ENCODE measurements around the gene PDE6B. TPM values are rescaled to one million over a fixed set of nuclear protein-coding genes. Genes with fewer than 3 reads are reported as not detected.

The PDE6B gene
- total RNA-seq, 4 donors from 2014 or later = not detected

- H3K4me1 ChIP-seq = peaks cover 37 to 54% of the 10 kb centered on the region in 2 donors
- DNase-seq = peak in 1 of 2 donors; percentile 49
- in situ Hi-C loops (cut with MboI; ENCODE audit: low sequenced_read_pairs in 4 of 4) (loop anchor here in 1 of 4 donors (10.0 kb wide), 1 partner anchor 107 kb away; no protein-coding TSS in a partner anchor), intact Hi-C loops (cut with DNase I; ENCODE audit: low total_unique reads) (loop anchor here (10.0 kb wide), 1 partner anchor 183 kb away; the partner anchor contains the start of genes PIGG and ZNF721)
- H3K27me3 ChIP-seq = peaks cover 0 to 21% (median 6%) of the 10 kb centered on the region in 3 donors
- H3K36me3 ChIP-seq = peaks cover 0 to 3% of the 10 kb centered on the region in 2 donors
- H3K4me3 ChIP-seq = no peak overlapping the region
- TF ChIP-seq CTCF (IDR thresholded peaks at IDR 0.05 in 4 of 5, conservative IDR thresholded peaks at IDR 0.05 in 1 of 5) (no peak), POLR2A (IDR thresholded peaks at IDR 0.05) (no peak)
- H3K9me3 ChIP-seq = no peaks in the 10 kb centered on the region
- ATAC-seq = no peak
- peak overlapping the region in 2 of 4 donors; percentile 96 to 99 for H3K27ac ChIP-seq
Measured at GRCh38 chr4:677431-678293, 52.3 kb downstream of the PDE6B start.

GRCh38 chr4:678331-679103 is 53.1 kb downstream of the PDE6B start:
- no peaks in the 10 kb centered on the region for H3K9me3 ChIP-seq
- H3K4me1 ChIP-seq = peaks cover 29 to 51% of the 10 kb centered on the region in 2 donors
- TF ChIP-seq CTCF (IDR thresholded peaks at IDR 0.05 in 4 of 5, conservative IDR thresholded peaks at IDR 0.05 in 1 of 5) (no peak), POLR2A (IDR thresholded peaks at IDR 0.05) (no peak)
- no peak overlapping the region for H3K4me3 ChIP-seq
- H3K27ac ChIP-seq = no peak overlapping the region
- intact Hi-C loops (cut with DNase I; ENCODE audit: low total_unique reads) = loop anchor here (10.0 kb wide), 1 partner anchor 184 kb away; the partner anchor contains the start of genes PIGG and ZNF721
- in situ Hi-C loops (cut with MboI; ENCODE audit: low sequenced_read_pairs in 4 of 4) = loop anchor here in 1 of 4 donors (10.0 kb wide), 1 partner anchor 106 kb away; no protein-coding TSS in a partner anchor
- DNase-seq = no peak
- H3K36me3 ChIP-seq = no peaks in the 10 kb centered on the region
- H3K27me3 ChIP-seq = peaks cover 0 to 21% (median 6%) of the 10 kb centered on the region in 3 donors
- ATAC-seq = no peak

- Histone ChIP-seq H3K27me3 (peaks cover 0 to 21% (median 6%) of the 10 kb centered on the region in 3 donors), H3K9me3 (no peaks in the 10 kb centered on the region), H3K4me1 (peaks cover 28 to 50% of the 10 kb centered on the region in 2 donors), H3K4me3 (no peak overlapping the region), H3K27ac (no peak overlapping the region), H3K36me3 (no peaks in the 10 kb centered on the region)
- ATAC-seq (no peak), DNase-seq (no peak)
- no peak for TF ChIP-seq POLR2A (IDR thresholded peaks at IDR 0.05)
- TF ChIP-seq CTCF (IDR thresholded peaks at IDR 0.05 in 4 of 5, conservative IDR thresholded peaks at IDR 0.05 in 1 of 5) = no peak
- in situ Hi-C loops (cut with MboI; ENCODE audit: low sequenced_read_pairs in 4 of 4) (loop anchor here in 1 of 4 donors (10.0 kb wide), 1 partner anchor 106 kb away; no protein-coding TSS in a partner anchor), intact Hi-C loops (cut with DNase I; ENCODE audit: low total_unique reads) (loop anchor here (10.0 kb wide), 1 partner anchor 184 kb away; the partner anchor contains the start of genes PIGG and ZNF721)
Measured at GRCh38 chr4:679104-679481, 53.7 kb downstream of the PDE6B start.

GRCh38 chr4:679629-680028 is 54.3 kb downstream of the PDE6B start:
- no peak overlapping the region for H3K27ac ChIP-seq
- in situ Hi-C loops (cut with MboI; ENCODE audit: low sequenced_read_pairs in 4 of 4) (loop anchor here in 1 of 4 donors (10.0 kb wide), 1 partner anchor 105 kb away; no protein-coding TSS in a partner anchor), intact Hi-C loops (cut with DNase I; ENCODE audit: low total_unique reads) (loop anchor here (10.0 kb wide), 2 partner anchors 185 to 495 kb away; partner anchors contain the start of genes PIGG, SPON2 and ZNF721)
- H3K4me1 ChIP-seq = peaks cover 28 to 50% of the 10 kb centered on the region in 2 donors
- no peak overlapping the region for H3K4me3 ChIP-seq
- no peak for TF ChIP-seq POLR2A (IDR thresholded peaks at IDR 0.05)
- no peak for TF ChIP-seq CTCF (IDR thresholded peaks at IDR 0.05 in 4 of 5, conservative IDR thresholded peaks at IDR 0.05 in 1 of 5)
- DNase-seq (no peak), ATAC-seq (no peak)
- peaks cover 0 to 21% (median 6%) of the 10 kb centered on the region in 3 donors for H3K27me3 ChIP-seq
- no peaks in the 10 kb centered on the region for H3K36me3 ChIP-seq
- H3K9me3 ChIP-seq = no peaks in the 10 kb centered on the region

Measured in gastrocnemius medialis (tissue), 4 donors.